Kidney tubule cell (primary cell): ENCODE results near the gene HADHA.
A peak's percentile ranks its signal among the peaks of the same experiment; 100 is the strongest.

Source experiments
- DNase-seq: peaks from one replicate; pipeline ENCODE4 v3.0.0-alpha.2; 2018; ENCODE audit warnings: low spot score

HADHA gene

DNA sequence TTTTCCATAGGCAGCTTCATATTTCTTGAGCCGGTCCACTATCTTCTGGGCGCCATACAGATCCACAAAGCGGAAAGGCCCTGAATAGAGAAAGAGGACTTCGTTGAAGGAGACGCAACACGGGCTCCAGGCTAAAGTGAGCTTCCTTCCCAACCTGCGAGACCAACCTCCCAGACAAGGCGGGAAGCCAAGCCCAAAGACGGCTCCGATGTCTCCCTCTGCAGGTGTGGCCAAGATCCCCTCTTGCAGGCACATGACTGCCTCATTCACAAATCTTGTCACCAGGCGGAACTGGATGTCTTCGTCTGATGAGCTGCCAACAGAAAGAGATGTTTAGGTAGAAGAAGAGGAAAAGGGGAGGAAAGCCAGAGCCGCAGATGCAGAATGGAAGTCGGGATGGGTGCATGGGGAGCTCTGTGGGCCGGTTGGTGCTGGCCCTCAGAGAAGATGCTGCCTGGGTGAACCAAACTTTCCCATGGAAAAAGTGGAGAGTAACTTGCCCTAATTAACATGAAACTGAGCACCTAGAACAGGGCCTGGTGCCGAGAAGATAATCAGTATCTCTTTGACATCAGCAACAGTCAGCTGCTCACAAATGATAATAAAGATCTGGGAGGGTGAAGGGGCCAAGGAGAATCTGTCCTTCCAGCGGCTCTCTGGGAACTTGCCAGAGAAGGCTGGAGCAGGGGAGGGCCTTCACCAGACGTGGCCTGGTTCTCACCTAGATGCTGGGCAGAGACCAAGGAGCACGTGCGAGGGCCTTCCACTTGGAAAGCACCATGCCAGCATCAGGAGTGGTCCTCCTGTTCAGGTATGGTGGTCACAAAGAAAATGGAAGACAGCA, 52.9 kb downstream of the HADHA start:
- no peak for DNase-seq

DNA sequence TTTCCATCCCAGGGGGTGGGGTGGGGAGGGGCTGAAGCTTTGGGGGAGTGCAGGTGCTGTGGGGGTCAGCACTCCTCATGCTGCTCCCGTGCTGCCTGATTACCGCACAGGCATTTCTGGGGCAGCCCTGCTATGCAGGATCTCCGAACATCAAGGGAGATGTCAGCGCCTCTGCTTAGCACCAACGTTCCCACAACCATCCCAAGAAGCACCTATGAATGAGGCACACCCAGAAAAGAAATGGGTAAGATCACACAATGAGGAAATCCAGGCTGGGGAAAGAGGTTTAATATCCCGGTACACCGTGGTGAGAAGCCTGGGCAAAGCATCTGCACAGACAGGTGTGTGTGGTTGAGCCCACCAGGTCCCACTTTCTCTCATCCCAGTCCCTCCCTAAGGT, 54.1 kb downstream of the HADHA start:
- DNase-seq, result no peak

DNA sequence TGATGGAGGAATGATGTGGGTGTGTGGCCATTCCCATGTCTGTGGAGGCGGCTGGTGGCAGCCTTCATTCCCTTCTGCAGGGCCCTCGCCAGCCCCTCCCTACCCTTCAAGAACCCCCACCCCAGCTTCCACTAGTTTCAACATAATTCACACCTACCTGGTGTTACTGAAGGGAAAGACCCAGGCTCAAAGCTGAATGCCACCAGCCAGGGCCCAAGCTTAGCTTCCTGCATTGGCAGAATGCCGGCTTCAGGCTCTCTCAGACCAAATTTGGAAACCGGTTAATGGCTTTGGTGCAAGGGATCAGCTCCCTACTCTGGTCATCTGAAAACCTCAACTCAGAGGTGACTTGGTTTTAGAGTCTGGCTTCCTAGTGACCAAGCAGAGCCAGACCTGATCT, 54.7 kb downstream of the HADHA start:
- no peak for DNase-seq

DNA sequence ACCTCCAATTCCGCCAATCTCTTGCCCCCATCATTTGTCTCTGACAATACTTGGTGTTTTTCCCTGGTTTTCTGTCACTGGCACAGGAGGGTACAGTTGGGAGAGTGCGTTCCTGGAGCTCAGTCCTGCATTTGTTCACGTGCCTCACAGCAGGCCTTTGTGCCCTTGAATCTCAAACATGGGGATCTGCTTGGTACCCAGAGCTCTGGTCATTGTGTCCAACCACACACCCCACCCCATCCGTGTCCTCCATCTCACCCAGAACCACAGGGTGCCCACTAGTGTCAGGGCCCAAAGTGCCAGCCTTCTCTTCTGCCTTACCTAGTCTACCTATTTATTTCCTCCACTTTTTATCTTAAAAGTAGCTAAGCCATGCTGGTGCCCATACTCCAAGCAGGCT, 55.3 kb downstream of the HADHA start:
- DNase-seq, result no peak

DNA sequence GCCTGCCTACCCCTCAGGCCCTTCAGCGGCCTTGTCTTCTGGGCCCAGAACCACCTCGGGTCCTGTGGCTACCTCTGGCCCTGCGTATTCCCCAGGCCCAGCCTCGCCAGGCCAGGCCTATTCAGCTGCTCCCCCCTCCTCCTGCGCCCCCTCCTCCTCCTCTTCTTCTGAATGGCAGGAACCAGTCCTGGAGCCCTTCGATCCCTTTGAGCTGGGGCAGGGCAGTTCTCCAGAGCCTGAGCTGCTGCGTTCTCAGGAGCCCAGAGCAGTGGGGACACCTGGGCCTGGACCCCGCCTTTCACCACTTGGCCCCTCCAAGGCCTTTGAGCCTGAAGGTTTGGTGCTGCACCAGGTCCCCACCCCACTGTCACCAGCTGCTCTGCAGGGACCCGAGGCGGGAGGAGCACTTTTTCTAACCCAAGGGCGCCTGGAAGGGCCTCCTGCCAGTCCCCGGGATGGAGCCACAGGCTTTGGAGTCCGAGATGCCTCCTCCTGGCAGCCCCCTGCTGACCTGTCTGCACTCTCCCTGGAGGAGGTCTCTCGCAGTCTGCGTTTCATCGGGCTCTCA, 56.8 kb downstream of the HADHA start:
- no peak for DNase-seq

DNA sequence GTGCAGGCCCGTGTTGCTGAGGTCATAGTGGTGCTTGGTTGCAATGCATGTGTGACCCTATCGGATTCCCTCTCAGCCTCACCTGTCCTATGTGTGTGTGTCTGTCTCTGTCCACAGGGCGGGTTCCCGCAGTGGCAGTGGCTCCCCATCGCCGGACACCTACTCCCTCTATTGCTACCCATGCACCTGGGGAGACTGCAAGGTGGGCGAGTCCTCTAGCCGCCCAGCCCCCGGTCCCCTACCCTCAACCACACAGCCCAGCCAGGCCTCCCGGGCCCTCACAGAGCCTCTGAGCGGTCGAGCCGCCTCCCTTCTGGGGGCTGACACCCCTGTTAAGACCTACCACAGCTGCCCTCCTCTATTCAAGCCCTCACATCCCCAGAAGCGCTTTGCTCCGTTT, 57.3 kb downstream of the HADHA start:
- no peak for DNase-seq

DNA sequence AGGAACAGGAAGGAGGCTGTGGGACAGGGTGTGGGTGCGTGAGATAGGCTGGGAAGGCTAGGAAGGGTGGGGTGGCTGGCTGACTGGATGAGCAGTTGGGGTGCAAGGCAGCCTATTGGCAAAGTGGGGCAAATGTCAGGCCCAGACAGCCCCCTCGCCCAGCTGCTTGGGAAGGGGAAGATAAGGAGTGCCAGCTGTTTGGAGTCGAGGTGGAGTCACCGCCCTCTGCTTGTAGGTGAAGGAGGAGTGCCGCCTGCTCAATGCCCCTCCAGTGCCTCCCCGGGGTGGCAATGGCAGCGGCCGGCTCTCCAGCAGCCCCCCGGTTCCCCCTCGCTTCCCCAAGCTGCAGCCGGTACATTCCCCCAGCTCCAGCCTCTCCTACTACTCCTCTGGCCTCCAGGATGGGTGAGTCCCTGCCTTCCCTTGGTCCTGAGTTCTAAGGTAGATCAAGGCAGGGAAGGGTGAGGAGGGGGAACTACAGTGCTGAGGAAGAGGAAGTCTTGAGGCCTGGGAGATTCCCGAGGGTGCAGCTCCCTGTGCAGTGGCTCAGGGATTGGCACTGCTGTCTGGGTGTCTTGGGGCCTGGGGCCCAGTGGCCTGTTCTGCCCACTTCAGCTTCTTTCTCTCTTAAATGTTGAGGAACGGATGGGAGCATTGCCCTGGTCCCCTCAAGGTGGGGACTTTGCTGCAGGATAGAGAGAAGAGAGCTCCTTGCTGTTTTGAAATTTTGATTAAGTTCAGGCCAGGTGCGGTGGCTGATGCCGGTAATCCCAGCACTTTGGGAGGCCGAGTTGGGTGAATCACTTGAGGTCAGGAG, 58.3 kb downstream of the HADHA start:
- DNase-seq, result no peak

DNA sequence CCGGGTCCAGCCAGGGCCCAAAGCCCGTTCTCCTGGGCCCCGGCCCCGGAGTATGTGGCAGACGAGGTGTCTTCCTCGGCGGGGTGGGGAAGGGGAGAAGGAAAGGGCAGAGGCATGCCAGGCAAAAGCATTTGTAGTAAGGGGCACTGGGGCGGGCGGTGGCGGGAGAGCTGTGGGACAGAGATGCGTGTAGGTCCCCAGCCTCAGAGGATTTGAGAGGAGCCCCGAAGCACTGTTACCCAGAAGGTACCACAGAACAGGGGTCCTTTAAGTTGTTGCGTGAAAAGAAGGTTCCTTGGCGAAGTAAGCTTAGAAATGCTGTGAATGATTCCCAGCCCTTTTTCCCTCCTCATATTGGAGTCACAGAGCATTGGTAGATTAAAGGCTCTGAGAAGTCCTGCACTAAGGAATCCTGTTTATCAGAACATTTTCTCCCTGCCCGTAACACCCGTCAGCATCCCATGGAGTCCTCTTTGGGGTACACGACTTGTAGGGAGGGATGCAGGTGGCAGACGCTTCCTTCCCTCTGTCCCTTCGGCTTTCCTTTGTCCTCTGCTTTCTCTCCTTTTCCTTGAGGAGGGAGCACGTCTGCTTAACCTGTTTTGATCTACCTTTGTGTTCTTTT, 59.0 kb downstream of the HADHA start:
- no peak for DNase-seq

DNA sequence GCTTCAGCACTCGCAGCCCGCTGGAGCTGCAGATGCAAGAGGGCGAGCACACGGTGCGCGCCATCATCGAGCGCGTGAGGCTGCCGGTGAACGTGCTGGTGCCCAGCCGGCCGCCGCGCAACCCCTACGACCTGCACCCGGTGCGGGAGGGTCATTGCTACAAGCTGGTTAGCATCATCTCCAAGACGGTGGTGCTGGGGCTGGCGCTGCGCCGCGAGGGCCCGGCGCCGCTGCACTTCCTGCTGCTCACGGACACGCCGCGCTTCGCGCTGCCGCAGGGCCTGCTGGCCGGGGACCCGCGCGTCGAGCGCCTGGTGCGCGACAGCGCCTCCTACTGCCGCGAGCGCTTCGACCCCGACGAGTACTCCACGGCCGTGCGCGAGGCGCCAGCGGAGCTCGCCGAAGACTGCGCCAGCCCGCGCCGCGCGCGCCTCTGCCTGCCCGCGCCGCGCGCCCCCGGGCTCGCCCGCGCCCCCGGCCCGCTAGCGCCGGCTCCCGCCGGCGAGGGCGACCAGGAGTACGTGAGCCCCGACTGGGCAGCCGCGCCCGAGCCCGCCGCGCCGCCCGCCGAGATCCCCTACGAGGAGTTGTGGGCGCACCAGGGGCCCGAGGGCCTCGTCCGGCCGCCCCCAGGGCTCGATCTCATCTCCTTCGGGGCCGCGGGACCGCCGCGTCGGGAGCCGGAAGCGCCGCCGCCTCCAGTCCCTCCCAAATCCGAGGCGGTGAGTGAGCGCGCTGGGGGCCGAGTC, 59.7 kb downstream of the HADHA start:
- peak; percentile 86 for DNase-seq

DNA sequence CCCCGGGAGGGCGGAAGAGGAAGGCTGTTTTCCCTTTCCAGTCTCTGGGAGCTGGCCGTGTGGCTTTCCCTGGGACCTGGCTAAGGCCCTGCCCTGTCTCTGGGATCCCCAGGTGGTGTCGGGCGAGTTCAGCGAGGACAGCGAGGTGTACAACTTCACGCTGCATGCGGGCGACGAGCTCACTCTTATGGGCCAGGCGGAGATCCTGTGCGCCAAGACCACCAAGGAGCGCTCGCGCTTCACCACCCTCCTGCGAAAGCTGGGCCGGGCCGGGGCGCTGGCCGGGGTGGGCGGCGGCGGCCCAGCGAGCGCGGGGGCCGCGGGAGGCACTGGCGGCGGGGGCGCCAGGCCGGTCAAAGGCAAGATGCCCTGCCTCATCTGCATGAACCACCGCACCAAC, 60.3 kb downstream of the HADHA start:
- no peak for DNase-seq

DNA sequence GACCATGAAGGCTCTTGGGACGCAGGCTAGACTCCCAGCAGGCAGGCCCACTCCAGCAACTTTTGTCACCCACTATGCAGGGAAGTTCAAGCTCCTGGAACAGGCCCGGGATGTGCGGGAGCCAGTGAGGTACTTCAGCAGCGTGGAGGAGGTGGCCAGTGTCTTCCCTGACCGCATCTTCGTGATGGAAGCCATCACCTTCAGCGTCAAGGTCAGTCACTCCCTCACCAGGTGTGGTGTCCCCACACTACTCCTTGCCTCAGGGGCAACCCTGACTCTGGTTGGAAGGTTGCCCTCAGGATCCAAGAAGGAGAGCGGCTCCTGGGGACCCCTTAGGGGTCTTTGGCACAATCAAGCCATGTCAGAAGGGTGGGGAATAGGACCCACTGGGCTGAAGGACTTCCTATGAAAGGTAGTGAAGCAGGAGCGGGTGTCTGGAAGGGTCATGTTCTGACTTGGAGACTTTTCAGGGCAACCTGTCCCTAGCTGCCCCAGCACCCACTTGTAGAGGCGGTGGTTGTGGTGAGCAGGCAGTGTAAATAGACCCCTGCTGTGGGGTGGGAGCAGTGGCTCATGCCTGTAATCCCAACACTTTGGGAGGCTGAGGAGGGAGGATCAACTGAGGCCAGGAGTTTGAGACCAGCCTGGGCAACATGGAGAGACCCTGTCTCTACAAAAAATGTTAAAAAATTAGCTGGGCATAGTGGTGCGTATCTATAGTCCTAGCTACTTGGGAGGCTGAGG, 61.4 kb downstream of the HADHA start:
- DNase-seq, result no peak

DNA sequence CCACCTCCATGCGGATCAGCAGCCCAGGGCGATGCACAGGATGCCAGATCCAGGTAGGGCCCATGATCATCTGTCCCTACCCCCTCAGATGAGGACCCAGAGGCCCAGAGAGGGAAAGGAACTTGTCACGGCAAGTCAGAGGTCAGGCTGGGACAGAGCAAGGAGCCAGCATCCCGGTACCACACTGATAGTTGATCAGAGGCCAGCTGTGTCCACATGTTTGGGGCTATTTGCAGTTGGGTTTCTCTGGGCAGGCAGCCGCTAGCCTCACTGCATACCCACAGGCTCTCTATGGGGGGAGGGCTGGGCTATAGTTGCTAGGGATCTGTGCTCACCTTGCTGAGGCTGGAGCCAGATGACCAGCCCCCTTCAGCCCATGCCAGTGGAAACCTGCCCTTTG, 62.0 kb downstream of the HADHA start:
- no peak for DNase-seq

DNA sequence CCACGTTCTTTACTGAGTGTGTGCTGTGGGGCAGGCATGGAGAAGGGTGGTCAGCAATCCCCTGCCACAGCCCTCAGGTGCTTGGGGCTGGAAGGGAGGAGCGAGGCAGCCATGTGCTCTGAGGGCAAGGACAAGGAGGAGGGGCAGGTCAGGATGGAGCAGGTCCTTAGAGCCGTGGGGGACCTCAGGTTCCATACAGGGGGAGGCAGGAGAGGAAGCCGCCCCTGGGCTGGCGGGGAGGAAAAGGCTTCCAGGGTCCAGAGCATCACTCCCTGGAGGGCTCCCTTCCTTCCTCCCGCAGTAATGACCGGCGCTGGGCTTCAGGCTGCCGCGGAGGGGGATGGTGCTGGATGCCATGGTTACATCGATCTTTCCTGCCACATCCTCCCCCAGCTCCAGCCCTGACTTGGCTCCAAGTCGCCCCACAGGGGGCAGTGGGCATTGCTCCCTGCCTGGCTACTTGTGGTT, 65.0 kb downstream of the HADHA start:
- DNase-seq, result no peak

DNA sequence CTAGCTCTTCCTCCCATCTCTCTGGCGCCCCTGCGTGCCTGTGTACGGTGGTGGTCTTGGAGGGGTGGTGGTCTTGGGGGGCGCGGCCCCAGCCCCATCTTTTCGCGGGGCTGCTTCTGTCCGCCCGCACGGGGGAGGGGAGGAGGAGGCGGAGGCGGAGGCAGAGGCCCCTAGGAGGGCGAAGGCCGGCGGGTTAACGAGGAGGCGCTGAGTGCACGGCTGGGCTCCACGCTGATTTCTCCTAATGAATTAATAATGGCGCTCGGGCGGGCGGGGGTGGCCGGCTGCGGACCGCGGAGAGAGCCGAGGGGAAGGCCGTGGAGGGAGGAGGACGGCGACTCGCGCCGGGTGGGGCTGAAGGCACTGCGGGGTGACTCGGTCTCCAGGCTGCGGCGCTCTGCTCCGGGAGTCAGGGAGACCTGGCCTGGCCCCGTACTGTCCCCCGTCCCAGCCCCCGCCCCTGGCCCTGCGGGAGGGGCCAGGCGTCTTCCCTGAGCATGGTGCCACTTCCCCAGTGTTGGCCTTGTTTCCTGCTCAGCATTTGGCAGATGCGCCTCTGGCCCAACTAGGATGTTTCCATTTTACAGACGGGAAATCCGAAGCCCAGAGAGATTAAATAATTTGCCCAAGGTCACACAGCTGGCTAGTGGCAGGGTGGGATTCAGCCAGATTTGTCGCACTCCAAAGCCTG, 65.5 kb downstream of the HADHA start:
- DNase-seq, result peak; percentile 13

DNA sequence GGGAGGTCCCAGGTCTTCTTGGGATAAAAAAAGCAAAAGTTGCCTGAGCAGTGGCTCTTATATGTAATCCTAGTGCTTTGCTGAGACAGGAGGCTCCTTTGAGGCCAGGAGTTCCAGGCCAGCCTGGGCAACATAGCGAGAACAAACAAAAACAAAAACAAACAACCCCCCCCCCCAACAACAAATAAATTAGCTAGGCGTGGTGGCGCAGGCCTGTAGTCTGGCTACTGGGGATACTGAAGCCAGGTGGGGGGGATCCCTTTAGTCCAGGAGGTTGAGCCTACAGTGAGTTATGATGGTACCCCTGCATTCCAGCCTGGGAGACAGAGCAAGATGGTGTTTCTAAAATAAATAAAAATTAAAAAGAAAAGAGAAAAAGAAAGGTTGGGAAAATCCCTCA, 66.2 kb downstream of the HADHA start:
- DNase-seq, result no peak

DNA sequence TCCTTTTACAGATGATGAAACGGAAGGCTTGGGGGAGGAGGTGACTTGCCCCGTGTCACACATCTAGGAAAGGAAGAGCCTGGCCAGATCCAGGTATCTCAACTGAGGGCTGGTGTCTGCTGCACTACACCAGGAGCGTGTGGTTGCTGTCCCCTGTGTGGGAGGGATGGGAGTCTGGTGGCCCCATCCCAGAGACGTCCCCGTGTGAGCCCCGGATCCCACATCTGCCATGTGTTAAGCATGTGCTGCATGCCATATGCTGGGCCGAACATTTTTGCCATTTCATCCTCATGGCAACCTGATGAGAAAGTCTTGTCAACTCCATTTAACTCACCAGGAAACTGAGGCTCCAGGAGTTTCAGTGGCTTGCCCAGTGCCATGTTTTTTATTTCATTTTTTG, 67.3 kb downstream of the HADHA start:
- DNase-seq, result no peak

DNA sequence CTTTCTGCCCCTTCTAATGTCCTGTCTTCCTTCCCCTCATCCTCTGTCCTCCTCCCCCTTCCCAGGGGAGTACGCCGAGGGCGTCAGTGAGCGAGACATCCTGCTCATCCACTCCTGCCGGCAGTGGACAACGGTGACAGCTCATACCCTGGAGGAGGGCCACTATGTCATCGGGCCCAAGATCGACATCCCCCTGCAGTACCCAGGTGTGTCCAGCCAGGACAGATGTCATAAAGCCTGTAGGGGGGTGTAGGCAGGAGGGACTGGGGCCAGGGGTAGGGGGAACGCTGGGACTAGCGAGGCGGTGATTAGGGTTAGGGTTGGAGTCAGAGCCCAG, 68.2 kb downstream of the HADHA start:
- no peak for DNase-seq

DNA sequence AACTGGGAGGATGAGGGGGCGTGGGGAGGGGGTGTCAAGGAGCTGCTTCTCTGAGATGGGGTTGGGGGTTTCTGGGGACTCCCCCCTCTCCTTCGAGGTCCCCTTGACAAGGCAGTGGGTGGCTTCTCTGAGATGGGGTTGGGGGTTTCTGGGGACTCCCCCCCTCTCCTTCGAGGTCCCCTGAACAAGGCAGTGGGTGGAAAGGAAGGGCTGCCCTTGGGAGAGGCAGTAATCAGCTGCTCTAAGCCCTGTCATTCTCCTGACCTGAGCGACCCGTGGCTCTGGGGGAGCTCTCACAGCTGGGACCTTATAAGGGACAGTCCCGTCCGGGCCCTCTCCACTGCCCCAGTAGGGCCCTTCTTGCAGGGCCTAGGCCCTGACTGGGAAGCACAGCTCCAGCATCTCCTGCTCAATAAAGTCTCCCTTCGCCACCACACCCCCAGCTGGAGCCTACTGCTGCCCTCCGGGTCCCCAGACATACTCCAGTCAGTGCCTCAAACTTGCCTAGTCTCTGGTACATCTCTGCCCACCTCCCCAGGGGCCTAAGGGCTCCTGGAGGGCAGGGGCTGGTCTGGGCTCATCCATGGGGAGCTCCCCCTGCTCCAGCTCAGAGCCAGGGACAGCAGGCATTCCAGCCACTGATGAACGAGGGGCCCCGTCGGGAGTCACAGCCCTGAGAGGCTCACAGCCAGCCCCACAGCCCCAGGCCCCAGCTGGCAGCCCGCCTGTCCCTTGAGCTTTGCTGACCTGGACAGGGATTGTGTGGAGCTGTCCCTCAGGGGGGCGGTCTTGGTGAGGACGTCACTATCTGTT, 68.8 kb downstream of the HADHA start:
- no peak for DNase-seq

DNA sequence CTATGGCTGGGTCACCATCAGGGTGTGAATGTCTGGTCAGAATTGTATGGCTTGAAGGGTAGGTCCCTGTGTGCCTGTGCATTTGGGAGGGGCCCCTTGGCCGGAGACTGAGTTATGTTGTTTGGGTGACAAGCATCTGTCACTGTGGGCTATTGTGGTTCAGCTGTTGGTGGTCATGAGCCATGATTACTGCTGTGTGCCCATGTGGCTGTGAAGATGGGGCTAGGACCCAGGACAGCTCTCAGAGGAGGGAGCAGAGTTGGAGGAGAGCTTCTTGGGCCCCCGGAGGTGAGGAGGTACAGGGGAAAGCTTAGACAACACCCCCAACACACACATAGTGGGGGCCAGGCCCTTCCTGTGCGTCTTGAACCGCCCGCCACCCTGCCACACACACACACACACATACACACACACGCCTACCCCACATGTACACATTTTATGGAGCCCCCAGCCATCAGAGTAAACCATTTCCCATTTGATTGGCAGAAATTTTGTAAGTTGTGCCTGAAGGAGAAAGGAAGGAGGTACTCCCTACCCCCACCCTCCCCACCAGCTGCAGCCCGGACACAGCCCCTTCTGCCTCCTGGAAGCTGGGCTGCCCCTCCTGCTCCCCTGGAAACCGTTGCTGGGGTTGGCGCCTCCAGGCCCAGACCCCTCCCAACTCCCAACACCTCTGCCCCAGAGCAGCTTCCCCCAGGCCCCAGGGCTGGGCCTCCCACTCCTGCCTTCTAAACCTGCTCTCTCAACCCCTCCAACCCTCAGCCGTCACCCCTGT, 69.6 kb downstream of the HADHA start:
- DNase-seq, result no peak
